A375 (cell line): ENCODE measurements around the gene CYP2J2. TPM values are rescaled to one million over a fixed set of nuclear protein-coding genes. Genes with fewer than 3 reads are reported as not detected.

ENCODE experiments used
- small RNA-seq: library from RNA; depleted of rRNA; stranded (forward); fragments of <200 nt; gene quantifications from one replicate; pipeline ENCODE3, GENCODE V24; 2014
- total RNA-seq: library from RNA; depleted of rRNA; stranded (reverse); fragments of >200 nt; shearing (Covaris generic); gene quantifications from 2 replicates; pipeline ENCODE4 v1.2.3, GENCODE V29; 2014; rRNA removed

Gene CYP2J2
- total RNA-seq, result 0.60 and 0.61 TPM in 2 replicates

GRCh38 chr1:59926381-59927123 lies at the start of gene CYP2J2:
CYP2J2 (minus strand) TSS chr1:59926773; CDS start chr1:59926746, 27 bp downstream.

Small RNA genes within 50 kb of the gene (small RNA-seq; reads per million reads assigned to genes)
- not detected for gene RN7SL475P

Other genes starting within 250 kb of the CYP2J2 start
- gene HOOK1, start 111.8 kb downstream of the CYP2J2 start, total RNA-seq, result not detected in 2 replicates
- not detected in 2 replicates for gene C1orf87, start 147.0 kb upstream of the CYP2J2 start, total RNA-seq